ENCODE measurements around the gene SMIM10L2A.
"Not testable (repeated sequence)": the region's sequence is repeated elsewhere in the genome, so short reads cannot be mapped to it uniquely, and the experiment has no call there.

The SMIM10L2A gene

DNA sequence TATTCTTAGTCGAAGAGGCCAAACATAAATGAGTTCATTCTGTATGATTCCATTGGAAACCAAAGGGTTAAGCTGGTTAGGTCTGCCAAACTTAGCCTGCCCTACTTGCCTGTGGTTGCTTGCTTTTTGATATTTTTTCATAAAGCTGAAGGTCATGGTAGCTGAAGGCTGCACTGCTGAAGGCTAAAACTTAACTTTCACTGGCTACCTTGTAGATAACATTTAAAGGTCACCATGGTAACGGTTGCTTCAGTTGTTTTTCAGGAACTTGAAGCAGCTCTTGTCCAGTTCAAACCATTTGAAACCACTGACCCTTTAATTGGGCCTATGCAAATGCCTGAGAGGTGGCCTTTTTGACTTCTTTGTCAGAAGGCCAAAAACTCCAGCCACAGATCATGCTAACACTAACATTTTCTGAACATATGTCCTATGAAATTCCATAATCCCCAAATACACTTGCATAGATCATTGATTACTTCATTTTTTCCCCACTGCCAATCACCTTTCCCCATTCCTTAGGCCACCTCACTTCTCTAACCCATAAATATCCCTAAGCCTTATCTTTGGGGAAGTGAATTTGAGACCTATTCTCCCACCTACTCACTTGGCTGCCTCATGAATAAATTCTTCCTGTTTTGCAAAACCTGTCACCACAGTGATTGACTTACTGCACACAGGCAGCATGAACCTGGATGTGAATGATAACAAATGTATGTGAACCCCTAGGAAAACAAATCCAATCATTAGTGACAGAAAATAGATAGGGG lies 10.7 kb upstream of the SMIM10L2A start:
- H3K36me3 ChIP-seq (ENCODE audit: control insufficient read depth, insufficient read depth, low read length) = no peaks in the 10 kb centered on the region
- TF ChIP-seq, protein P1, sequence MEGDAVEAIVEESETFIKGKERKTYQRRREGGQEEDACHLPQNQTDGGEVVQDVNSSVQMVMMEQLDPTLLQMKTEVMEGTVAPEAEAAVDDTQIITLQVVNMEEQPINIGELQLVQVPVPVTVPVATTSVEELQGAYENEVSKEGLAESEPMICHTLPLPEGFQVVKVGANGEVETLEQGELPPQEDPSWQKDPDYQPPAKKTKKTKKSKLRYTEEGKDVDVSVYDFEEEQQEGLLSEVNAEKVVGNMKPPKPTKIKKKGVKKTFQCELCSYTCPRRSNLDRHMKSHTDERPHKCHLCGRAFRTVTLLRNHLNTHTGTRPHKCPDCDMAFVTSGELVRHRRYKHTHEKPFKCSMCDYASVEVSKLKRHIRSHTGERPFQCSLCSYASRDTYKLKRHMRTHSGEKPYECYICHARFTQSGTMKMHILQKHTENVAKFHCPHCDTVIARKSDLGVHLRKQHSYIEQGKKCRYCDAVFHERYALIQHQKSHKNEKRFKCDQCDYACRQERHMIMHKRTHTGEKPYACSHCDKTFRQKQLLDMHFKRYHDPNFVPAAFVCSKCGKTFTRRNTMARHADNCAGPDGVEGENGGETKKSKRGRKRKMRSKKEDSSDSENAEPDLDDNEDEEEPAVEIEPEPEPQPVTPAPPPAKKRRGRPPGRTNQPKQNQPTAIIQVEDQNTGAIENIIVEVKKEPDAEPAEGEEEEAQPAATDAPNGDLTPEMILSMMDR (IDR thresholded peaks at IDR 0.05; ENCODE audit: insufficient read depth, low read length, poor library complexity, severe bottlenecking) = no peak
- no peaks in the 10 kb centered on the region for H3K27me3 ChIP-seq (replicated peaks; ENCODE audit: control insufficient read depth, insufficient read depth, low read length)
- no peak overlapping the region for H3K4me3 ChIP-seq (replicated peaks; ENCODE audit: low read depth, low read length)
- no peak for DNase-seq (ENCODE audit: extremely low read depth, insufficient read length)

DNA sequence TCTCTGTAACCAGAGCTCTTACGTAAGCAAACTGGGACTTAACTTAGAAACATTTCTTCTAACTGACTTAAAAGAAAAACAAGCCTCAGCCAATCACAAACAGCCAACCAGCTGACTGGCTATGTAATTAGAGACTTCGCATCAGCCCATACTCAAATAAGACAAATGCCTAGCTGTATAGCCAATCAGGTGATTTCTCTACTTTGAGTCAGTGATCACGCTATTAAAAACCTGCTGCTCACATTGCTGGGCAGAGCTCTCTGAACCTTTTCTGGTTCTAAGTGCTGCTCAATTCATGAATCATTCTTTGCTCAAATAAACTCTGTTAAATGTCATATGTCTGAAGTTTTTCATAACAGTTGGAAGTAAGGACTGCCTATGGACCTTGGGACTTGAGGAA lies 9.9 kb upstream of the SMIM10L2A start:
- no peak for DNase-seq (ENCODE audit: extremely low read depth, insufficient read length)
- TF ChIP-seq, protein P1 (IDR thresholded peaks at IDR 0.05; ENCODE audit: insufficient read depth, low read length, poor library complexity, severe bottlenecking) = no peak
- H3K36me3 ChIP-seq (ENCODE audit: control insufficient read depth, insufficient read depth, low read length) = no peaks in the 10 kb centered on the region
- H3K4me3 ChIP-seq (replicated peaks; ENCODE audit: low read depth, low read length) = no peak overlapping the region
- H3K27me3 ChIP-seq (replicated peaks; ENCODE audit: control insufficient read depth, insufficient read depth, low read length) = no peaks in the 10 kb centered on the region

DNA sequence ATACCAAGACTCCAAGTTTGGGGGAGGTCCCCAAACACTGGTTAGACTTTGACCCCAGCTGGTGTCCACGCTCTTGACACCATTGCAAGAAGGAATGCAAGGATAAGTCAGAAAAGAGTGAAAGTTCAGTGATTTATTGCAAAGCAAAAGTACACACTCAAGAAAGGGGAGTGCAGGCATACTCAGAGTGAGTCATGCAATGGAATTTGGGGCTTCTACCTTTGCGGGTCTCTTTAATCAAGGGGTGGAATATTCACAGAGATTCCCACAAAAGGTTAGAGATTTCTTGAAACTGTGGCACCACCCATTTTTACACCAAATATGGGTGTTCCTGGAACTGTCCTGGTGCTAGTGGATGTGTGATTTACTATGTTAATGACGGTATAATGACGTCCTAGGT lies 5.2 kb upstream of the SMIM10L2A start:
- no peak overlapping the region for H3K4me3 ChIP-seq (replicated peaks; ENCODE audit: low read depth, low read length)
- no peak for DNase-seq (ENCODE audit: extremely low read depth, insufficient read length)
- H3K36me3 ChIP-seq (ENCODE audit: control insufficient read depth, insufficient read depth, low read length) = no peaks in the 10 kb centered on the region
- H3K27me3 ChIP-seq (replicated peaks; ENCODE audit: control insufficient read depth, insufficient read depth, low read length) = no peaks in the 10 kb centered on the region
- TF ChIP-seq, protein P1 (IDR thresholded peaks at IDR 0.05; ENCODE audit: insufficient read depth, low read length, poor library complexity, severe bottlenecking) = no peak

DNA sequence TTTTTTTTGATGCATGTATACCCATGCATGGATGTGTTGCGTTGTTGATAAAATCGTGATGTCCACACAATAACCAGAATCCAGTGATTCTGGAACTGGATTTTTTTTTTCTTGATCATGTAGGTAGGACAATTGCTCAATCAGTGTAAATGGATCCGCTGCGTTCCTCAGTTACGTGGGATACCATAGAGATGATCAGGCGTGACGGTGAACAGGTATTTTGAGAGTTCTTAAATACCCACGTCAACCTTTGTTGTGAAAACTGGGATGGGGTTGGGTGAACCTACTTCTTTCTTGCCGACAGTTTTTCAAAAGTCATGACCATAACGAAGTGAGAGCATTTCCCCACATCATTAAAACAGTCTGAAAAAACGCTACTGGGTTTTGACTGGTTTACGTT lies 913 bp upstream of the SMIM10L2A start:
- Histone ChIP-seq H3K36me3 (ENCODE audit: control insufficient read depth, insufficient read depth, low read length) (no peaks in the 10 kb centered on the region), H3K27me3 (replicated peaks; ENCODE audit: control insufficient read depth, insufficient read depth, low read length) (no peaks in the 10 kb centered on the region), H3K4me3 (replicated peaks; ENCODE audit: low read depth, low read length) (no peak overlapping the region)
- TF ChIP-seq, protein P1 (IDR thresholded peaks at IDR 0.05; ENCODE audit: insufficient read depth, low read length, poor library complexity, severe bottlenecking) = no peak
- no peak for DNase-seq (ENCODE audit: extremely low read depth, insufficient read length)

DNA sequence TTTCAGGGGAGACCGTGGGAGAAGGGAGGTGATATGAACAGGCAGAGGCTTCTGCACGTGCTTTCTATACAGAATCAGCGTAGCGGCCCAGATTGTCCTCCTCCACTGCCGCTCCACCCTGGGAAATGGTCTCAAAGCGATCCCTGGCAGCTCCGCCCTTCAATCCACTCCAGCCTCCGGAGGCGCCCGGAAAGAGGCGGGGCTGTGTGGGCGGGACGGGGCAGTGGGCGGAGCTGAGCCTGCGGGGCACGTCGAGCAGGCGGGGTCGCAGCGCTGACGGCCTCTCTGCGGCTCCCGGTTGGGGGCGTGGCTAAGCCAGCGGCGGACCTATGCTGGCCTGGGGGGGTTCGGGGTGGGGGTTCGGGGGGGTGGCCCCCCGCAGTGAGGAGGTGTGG lies 210 bp upstream of the SMIM10L2A start:
- TF ChIP-seq, protein P1 (IDR thresholded peaks at IDR 0.05; ENCODE audit: insufficient read depth, low read length, poor library complexity, severe bottlenecking) = no peak
- Histone ChIP-seq H3K27me3 (replicated peaks; ENCODE audit: control insufficient read depth, insufficient read depth, low read length) (no peaks in the 10 kb centered on the region), H3K4me3 (replicated peaks; ENCODE audit: low read depth, low read length) (peak overlapping the region; percentile 47), H3K36me3 (ENCODE audit: control insufficient read depth, insufficient read depth, low read length) (no peaks in the 10 kb centered on the region)
- peak; percentile 75 for DNase-seq (ENCODE audit: extremely low read depth, insufficient read length)

DNA sequence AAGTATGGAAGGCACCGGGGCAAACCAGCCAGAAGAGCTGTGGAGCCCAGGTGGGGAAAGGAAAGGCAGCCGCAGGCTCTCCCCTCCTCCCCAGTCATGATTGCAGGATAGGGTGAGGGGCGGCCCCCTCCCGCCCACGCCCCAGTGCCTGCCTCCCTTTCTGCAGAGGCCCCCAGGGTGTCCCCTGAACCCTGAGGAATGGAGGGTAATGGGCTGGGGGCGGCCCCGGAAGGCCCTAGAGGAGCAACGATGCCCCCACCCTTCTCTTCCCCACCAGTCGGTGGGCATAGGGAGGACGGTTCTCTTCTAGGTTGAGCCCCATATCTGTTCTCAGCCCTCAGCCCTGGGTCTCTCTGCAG lies 1.0 kb downstream of the SMIM10L2A start:
- not testable (repeated sequence) for H3K4me3 ChIP-seq (replicated peaks; ENCODE audit: low read depth, low read length); DNase-seq (ENCODE audit: extremely low read depth, insufficient read length); H3K27me3 ChIP-seq (replicated peaks; ENCODE audit: control insufficient read depth, insufficient read depth, low read length); H3K36me3 ChIP-seq (ENCODE audit: control insufficient read depth, insufficient read depth, low read length)

DNA sequence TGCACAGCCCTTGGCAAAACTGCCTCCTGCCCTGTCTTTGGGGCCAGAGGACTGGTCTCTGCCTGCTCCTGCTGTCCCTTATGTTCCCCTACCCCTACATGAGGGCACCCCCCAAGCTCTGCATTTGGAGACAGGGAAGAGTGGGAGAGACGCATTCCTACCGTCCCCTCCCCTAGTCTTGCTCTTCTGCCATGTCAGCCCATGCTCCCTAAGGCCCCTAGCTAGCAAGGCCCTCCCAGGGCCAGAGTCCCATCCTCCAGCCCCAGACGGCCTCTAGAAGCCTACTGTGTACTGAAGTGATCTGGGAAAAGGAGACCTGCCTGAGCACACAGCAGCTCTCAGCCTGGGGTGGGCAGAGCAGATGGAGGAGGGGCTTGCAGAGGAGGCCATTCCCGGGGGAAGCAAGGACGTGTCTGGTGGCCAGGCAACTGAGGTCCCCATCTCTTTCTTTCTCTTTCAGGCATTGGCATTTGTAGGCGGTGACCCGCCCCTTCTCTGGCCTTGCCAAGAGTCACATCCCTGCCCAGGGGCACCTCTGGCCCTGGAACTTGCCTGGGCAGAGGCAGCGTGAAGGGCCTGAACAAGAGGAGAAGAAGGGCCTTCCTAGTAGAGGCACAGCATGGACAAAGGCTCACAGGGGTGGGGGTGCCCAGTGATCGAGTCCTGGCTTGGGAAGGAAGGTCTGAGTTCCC lies 1.6 kb downstream of the SMIM10L2A start:
- not testable (repeated sequence) for DNase-seq (ENCODE audit: extremely low read depth, insufficient read length); H3K4me3 ChIP-seq (replicated peaks; ENCODE audit: low read depth, low read length); H3K36me3 ChIP-seq (ENCODE audit: control insufficient read depth, insufficient read depth, low read length); H3K27me3 ChIP-seq (replicated peaks; ENCODE audit: control insufficient read depth, insufficient read depth, low read length)

Measured in GM06990 (cell line).